NCI-H345 treated with DMSO at 0.1 percent for 48 hours (cell line): ENCODE data around the gene GNB1L.
"Not testable (repeated sequence)": the region's sequence is repeated elsewhere in the genome, so short reads cannot be mapped to it uniquely, and the experiment has no call there.

Source experiments
- DNase-seq: peaks from one replicate; lab custom pipeline; 2025; ENCODE audit not compliant: unreplicated experiment; lab: John Stamatoyannopoulos, UW

The GNB1L gene

GRCh38 chr22:19846620-19847344 is 7.9 kb downstream of the GNB1L start:
- DNase-seq, result no peak

- no peak for DNase-seq
Observed at GRCh38 chr22:19845054-19845722, 9.5 kb downstream of the GNB1L start.

- DNase-seq, result no peak
Observed at GRCh38 chr22:19844377-19845053, 10.2 kb downstream of the GNB1L start.

- no peak for DNase-seq
Observed at GRCh38 chr22:19843857-19844376, 10.8 kb downstream of the GNB1L start.

- no peak for DNase-seq
Observed at GRCh38 chr22:19843107-19843856, 11.4 kb downstream of the GNB1L start.

GRCh38 chr22:19842393-19843106 is 12.1 kb downstream of the GNB1L start:
- DNase-seq, result no peak

- DNase-seq, result no peak
Observed at GRCh38 chr22:19841641-19842392, 12.9 kb downstream of the GNB1L start.

- DNase-seq, result no peak
Observed at GRCh38 chr22:19840955-19841640, 13.6 kb downstream of the GNB1L start.

- no peak for DNase-seq
Observed at GRCh38 chr22:19840059-19840458, 14.6 kb downstream of the GNB1L start.

- no peak for DNase-seq
Observed at GRCh38 chr22:19837915-19838314, 16.8 kb downstream of the GNB1L start.

- DNase-seq, result no peak
Observed at GRCh38 chr22:19836512-19836911, 18.2 kb downstream of the GNB1L start.

- no peak for DNase-seq
Observed at GRCh38 chr22:19834599-19834998, 20.1 kb downstream of the GNB1L start.

GRCh38 chr22:19833327-19833726 is 21.3 kb downstream of the GNB1L start:
- not testable (repeated sequence) for DNase-seq

- no peak for DNase-seq
Observed at GRCh38 chr22:19832476-19833108, 22.1 kb downstream of the GNB1L start.

- not testable (repeated sequence) for DNase-seq
Observed at GRCh38 chr22:19831979-19832378, 22.7 kb downstream of the GNB1L start.

- no peak for DNase-seq
Observed at GRCh38 chr22:19831016-19831415, 23.7 kb downstream of the GNB1L start.

- DNase-seq, result no peak
Observed at GRCh38 chr22:19828035-19828401, 26.7 kb downstream of the GNB1L start.

GRCh38 chr22:19827341-19828034 is 27.2 kb downstream of the GNB1L start:
- no peak for DNase-seq
